Endothelial cell of umbilical vein (primary cell): ENCODE data around the gene MAP1LC3B.

Experiments used
- EZH2 ChIP-seq: IDR thresholded peaks from 2 replicates; pipeline ENCODE4 v1.6.1; 2012; ENCODE audit warnings: borderline replicate concordance, low read depth, mild to moderate bottlenecking, moderate library complexity, low read length, inconsistent platforms; ENCODE audit not compliant: severe bottlenecking
- FOS ChIP-seq: IDR thresholded peaks from 2 replicates; pipeline ENCODE4 v1.6.1; 2011; ENCODE audit warnings: mild to moderate bottlenecking, low read length, moderate library complexity, borderline replicate concordance; ENCODE audit not compliant: insufficient read depth
- POLR2A ChIP-seq: IDR thresholded peaks from 2 replicates; pipeline ENCODE4 v1.6.1; 2012; ENCODE audit warnings: low read depth, mild to moderate bottlenecking, control low read depth, low read length
- POLR2AphosphoS5 ChIP-seq: IDR thresholded peaks from 2 replicates; pipeline ENCODE4 v1.6.1; 2012; ENCODE audit warnings: low read depth, mild to moderate bottlenecking, control low read depth, low read length, moderate library complexity; ENCODE audit not compliant: insufficient read depth
- TF ChIP-seq, protein P1 (sequence below), 2 donors: IDR thresholded peaks; 1 replicate in 1 of 2; 2 replicates in 1 of 2; pipeline ENCODE4 v1.5.1; 2011; ENCODE audit warnings: low read length in 2 of 2, mild to moderate bottlenecking in 2 of 2, moderate library complexity in 2 of 2, control low read depth in 1 of 2, inconsistent platforms in 1 of 2, low read depth in 1 of 2; ENCODE audit not compliant: insufficient read depth in 1 of 2; ENCODE audit errors: extremely low read depth in 1 of 2
- TF ChIP-seq, protein P2 (sequence below): IDR thresholded peaks from 2 replicates; pipeline ENCODE4 v1.6.1; 2011; ENCODE audit not compliant: insufficient read depth, insufficient read length

DNA sequence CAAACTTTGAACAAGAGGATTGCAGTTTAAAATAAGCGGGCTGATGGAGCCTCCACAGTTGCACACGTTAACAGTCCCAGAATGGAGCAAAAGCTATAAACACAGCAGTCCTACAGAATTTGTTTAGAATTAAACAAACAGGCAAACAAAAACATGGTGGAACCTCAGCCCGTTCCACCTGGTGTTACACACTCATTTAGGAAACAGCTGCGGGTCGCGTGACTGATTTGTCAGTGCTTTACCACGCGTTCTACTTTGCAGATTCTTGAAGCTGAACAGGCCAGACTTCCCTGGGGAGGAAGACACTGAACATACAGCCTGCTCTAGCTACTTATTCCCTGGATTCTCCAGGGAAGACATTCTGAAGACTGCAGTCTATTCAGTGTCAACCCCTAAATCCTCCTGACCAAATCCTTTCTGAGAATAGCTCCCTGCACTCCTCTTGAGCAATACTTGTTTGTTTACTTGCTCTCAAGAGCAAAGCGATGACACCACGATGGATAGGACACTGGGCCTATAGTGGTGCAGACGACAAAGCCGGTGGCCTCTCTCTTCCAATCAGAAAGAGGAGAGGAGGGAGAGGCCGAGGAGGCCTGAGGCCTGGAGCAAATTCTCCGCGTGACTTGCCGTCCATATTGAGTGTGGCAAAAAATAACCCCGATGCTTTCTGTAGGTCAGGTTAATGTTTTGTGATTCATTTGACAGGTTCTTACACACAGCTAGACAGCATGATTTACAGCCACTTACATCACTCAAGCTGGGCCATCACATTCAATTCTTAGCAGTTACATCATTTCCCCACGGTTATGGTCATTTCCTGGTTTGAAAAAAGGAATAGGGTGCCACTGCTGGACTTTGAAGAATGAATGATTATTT is 4.0 kb upstream of the MAP1LC3B start:
- TF ChIP-seq EZH2 (no peak), POLR2A (peak; percentile 8), POLR2AphosphoS5 (peak; percentile 83), FOS (peak; percentile 68)
- TF ChIP-seq, protein P1, sequence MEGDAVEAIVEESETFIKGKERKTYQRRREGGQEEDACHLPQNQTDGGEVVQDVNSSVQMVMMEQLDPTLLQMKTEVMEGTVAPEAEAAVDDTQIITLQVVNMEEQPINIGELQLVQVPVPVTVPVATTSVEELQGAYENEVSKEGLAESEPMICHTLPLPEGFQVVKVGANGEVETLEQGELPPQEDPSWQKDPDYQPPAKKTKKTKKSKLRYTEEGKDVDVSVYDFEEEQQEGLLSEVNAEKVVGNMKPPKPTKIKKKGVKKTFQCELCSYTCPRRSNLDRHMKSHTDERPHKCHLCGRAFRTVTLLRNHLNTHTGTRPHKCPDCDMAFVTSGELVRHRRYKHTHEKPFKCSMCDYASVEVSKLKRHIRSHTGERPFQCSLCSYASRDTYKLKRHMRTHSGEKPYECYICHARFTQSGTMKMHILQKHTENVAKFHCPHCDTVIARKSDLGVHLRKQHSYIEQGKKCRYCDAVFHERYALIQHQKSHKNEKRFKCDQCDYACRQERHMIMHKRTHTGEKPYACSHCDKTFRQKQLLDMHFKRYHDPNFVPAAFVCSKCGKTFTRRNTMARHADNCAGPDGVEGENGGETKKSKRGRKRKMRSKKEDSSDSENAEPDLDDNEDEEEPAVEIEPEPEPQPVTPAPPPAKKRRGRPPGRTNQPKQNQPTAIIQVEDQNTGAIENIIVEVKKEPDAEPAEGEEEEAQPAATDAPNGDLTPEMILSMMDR (IDR thresholded peaks at IDR 0.05; ENCODE audit: extremely low read depth in 1 of 2, insufficient read depth in 1 of 2, low read depth in 1 of 2, low read length in 2 of 2), result no peak
- TF ChIP-seq, protein P2, sequence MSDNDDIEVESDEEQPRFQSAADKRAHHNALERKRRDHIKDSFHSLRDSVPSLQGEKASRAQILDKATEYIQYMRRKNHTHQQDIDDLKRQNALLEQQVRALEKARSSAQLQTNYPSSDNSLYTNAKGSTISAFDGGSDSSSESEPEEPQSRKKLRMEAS, result peak; percentile 69
